ENCODE results near the gene PXDN. TPM values are rescaled to one million over a fixed set of nuclear protein-coding genes. Genes with fewer than 3 reads are reported as not detected.

Gene PXDN
- total and polyA plus RNA-seq, 8 donors, result 3.3 to 71.6 (median 28.0) TPM

DNA sequence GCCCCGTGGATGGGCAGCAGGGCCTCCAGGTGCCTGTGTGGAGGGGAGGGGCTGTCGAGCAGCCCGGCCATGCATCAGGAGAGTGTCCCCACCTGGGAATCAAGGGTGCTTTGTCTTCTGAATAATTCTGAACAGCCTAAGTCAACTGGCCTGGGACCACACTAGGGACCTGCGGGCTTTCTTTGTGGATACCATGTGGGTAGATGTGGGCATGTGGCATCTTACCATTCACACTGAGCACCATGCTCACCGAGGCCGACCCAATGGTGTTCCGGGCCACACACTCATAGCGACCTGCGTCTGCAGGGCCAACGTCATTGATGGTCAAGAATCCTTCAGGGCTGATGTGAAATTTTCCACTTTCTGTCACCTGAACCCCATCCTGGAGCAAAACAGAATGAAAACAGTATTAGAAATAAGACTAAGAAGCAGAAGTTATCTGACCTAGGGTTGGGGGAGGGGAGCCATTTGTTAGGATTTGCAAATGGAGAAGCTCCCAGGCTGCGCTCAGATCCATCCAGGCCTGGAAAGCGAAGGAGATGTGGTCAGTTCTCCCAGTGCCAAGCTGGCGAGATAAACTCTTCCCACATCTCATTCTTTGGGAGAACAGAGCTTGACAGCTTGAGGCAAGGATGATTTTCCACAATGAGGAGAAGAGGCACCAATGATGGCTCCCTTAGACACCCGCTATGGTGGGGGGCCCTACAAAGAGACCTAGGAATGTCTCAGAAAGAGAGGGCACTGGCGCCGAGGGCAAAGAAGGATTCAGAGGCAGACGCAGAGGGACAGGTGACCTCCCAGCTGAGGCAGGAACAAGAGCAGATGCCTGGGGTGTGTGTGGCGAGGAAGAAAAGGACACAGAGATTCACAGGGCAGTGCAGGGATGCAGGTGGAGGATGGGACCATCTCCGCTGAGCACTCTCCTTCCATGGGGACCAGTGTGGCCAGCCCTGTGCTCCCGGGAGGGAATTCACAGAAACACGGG, 83.4 kb downstream of the PXDN start:
- peaks cover 16 to 76% (median 63%) of the 10 kb centered on the region in 4 donors for H3K36me3 ChIP-seq
- peaks cover 0 to 4% (median 0%) of the 10 kb centered on the region in 3 donors for H3K27me3 ChIP-seq
- H3K4me1 ChIP-seq, result no peaks in the 10 kb centered on the region
- H3K27ac ChIP-seq, result no peak overlapping the region
- TF ChIP-seq POLR2A (IDR thresholded peaks at IDR 0.05) (no peak), POLR2AphosphoS5 (IDR thresholded peaks at IDR 0.05) (no peak), EP300 (IDR thresholded peaks at IDR 0.05) (no peak)
- TF ChIP-seq, protein P1, sequence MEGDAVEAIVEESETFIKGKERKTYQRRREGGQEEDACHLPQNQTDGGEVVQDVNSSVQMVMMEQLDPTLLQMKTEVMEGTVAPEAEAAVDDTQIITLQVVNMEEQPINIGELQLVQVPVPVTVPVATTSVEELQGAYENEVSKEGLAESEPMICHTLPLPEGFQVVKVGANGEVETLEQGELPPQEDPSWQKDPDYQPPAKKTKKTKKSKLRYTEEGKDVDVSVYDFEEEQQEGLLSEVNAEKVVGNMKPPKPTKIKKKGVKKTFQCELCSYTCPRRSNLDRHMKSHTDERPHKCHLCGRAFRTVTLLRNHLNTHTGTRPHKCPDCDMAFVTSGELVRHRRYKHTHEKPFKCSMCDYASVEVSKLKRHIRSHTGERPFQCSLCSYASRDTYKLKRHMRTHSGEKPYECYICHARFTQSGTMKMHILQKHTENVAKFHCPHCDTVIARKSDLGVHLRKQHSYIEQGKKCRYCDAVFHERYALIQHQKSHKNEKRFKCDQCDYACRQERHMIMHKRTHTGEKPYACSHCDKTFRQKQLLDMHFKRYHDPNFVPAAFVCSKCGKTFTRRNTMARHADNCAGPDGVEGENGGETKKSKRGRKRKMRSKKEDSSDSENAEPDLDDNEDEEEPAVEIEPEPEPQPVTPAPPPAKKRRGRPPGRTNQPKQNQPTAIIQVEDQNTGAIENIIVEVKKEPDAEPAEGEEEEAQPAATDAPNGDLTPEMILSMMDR (IDR thresholded peaks at IDR 0.05), result no peak
- intact Hi-C loops (cut with DNase I; ENCODE audit: low total_unique reads), result no loop called here
- H3K4me3 ChIP-seq, result no peak overlapping the region
- H3K9me3 ChIP-seq, result no peaks in the 10 kb centered on the region
- 87 to 91% (median 88%) methylated on average over 21 of the region's 21 CpGs for WGBS, 5 donors
- peak in 1 of 2 donors; percentile 9 for DNase-seq

DNA sequence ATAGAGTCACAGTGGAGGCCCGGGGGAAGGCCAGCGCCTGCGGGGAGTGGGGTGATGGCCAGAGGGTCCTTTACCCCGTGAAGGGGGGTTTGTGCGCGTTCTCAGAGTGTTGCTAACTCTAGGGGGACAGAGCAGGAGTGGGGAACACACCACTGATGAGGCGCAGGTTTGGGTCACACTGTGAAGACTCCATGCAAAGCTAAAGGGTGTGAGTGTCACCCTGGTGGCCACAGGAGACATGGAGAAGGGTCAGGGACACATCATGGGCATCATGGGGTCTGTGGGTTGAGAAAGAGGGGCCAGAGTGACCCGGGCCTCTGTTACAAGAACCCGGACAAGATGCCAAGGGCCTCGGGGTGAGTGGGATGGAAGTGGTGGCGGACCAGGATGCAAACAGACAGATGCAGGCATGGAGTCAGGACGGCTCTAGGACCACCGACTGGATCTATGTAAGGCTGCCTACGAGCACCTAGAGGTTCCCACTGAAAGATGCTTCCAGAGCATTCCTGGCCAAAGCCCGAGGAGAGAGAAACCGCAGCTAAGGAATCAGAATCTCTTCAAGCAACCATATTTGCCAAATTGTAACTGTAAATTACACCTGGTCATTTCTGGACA, 84.3 kb downstream of the PXDN start:
- peak in 1 of 2 donors; percentile 24 for DNase-seq
- intact Hi-C loops (cut with DNase I; ENCODE audit: low total_unique reads), result no loop called here

DNA sequence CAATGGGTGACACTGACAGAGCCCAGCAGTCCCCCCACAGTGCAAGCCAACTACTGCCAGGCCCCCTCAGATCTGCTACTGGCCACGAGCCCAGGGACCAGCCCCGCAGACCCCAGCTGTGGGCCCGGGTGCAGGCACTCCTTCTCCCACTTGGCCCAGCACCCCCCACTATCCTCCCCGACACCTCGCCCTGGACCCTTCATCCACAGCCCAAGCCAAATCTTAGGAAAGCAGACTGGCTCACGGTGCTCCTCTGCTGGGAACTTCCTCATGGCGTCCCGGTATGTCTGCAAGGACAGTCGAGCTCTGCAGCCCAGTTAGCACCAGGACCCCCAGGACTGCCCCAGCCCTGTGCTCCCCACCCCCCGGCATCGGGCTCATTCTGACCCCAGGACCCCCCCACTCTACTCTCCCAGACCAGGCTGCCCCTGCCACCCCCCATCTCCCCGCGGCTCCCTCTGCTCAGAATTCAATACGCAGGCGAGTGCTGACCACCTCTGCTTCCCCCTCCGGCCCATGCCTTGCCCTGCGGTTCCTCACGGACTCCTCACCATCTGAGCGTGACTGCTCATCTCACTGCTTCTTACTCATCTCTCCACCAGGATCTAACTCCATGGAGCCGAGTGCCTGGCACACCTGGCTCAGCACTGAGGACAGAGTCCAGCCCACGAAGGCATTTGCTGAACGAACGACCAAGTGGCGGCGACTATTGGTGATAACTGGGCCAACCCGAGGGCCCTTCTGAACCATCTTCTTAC, 85.7 kb downstream of the PXDN start:
- H3K4me1 ChIP-seq, result peaks cover 0 to 11% (median 2%) of the 10 kb centered on the region in 4 donors
- peaks cover 0 to 4% (median 0%) of the 10 kb centered on the region in 3 donors for H3K27me3 ChIP-seq
- H3K4me3 ChIP-seq, result no peak overlapping the region
- peaks cover 5 to 53% (median 40%) of the 10 kb centered on the region in 4 donors for H3K36me3 ChIP-seq
- H3K9me3 ChIP-seq, result no peaks in the 10 kb centered on the region
- no peak overlapping the region for H3K27ac ChIP-seq
- intact Hi-C loops (cut with DNase I; ENCODE audit: low total_unique reads), result no loop called here
- no peak for DNase-seq
- TF ChIP-seq, protein P1 (IDR thresholded peaks at IDR 0.05), result no peak
- TF ChIP-seq POLR2A (IDR thresholded peaks at IDR 0.05), result no peak
- WGBS, 5 donors, result 86 to 90% (median 88%) methylated on average over 25 to 26 of the region's 26 CpGs

More for the DNA sequence above, 84.3 kb downstream of the PXDN start:
- 80 to 88% (median 86%) methylated on average over 16 of the region's 16 CpGs for WGBS, 5 donors
- no peak for TF ChIP-seq POLR2A (IDR thresholded peaks at IDR 0.05)
- TF ChIP-seq, protein P1 (IDR thresholded peaks at IDR 0.05), result no peak
- TF ChIP-seq POLR2AphosphoS5 (IDR thresholded peaks at IDR 0.05), result no peak
- no peak for TF ChIP-seq EP300 (IDR thresholded peaks at IDR 0.05)
- Histone ChIP-seq H3K4me3 (no peak overlapping the region), H3K36me3 (peaks cover 10 to 67% (median 54%) of the 10 kb centered on the region in 4 donors), H3K27ac (no peak overlapping the region), H3K27me3 (peaks cover 0 to 4% (median 0%) of the 10 kb centered on the region in 3 donors), H3K4me1 (no peaks in the 10 kb centered on the region), H3K9me3 (no peaks in the 10 kb centered on the region)

Measured in stomach (tissue), 9 donors.